Measurements from ENCODE around the gene RHOT2.

Gene RHOT2

DNA sequence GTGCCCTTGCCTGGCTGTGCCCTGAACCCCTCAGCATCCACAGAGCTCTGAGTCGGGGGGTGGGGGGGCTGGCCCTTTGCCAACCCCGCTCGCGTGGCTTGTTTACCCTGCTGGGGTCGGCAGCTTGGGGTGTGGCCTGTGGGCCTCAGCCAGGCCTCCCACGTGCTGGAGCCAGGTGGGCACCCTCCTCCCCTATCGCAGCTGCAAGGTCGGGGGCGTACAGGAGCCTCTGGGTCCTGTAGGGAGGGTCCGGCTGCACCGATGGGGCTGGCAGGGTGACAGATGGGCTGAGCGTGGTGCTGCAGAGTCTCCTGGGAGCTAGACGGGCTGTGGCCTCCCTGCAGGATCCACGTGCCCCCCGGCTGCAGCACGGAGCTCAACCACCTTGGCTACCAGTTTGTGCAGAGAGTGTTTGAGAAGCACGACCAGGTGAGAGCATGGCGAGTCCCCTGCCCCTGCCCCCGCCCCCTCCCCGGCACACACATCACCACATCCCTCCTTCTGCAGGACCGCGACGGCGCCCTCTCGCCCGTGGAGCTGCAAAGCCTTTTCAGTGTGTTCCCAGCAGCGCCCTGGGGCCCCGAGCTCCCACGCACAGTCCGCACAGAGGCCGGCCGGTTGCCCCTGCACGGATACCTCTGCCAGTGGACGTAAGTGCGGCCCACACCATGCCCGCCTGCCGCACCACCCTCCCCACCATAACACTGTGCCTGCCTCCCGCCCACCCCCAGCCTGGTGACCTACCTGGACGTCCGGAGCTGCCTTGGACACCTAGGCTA, 3.6 kb downstream of the RHOT2 start:
- DNase-seq: no peak

- no peak for DNase-seq
These were observed 4.4 kb downstream of the RHOT2 start for GRCh38 chr16:672371-672770.

GRCh38 chr16:672851-673250, 4.9 kb downstream of the RHOT2 start:
- no peak for DNase-seq

DNA sequence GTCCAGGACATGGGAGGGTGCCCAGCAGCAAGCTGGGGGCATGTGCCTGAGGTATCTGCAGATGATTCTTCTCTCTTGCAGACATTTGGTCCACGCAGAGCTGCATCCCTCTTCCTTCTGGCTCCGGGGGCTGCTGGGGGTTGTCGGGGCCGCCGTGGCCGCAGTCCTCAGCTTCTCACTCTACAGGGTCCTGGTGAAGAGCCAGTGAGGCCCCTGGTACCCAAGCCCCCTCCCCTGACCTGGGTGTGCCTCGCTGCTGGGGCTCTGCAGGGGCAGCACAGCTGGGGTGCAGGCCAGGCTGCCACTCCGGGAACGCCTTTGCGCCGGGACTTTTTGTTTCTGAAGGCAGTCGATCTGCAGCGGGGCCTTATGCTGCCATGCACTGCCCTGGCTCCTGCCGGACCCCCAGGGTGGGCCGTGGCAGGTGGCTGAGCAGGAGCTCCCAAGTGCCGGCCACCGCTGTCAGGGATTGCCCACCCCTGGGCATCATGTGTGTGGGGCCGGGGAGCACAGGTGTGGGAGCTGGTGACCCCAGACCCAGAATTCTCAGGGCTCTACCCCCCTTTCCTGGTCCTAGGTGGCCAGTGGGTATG, 5.6 kb downstream of the RHOT2 start:
- DNase-seq: no peak

GRCh38 chr16:674214-674881, 6.4 kb downstream of the RHOT2 start:
- no peak for DNase-seq

DNA sequence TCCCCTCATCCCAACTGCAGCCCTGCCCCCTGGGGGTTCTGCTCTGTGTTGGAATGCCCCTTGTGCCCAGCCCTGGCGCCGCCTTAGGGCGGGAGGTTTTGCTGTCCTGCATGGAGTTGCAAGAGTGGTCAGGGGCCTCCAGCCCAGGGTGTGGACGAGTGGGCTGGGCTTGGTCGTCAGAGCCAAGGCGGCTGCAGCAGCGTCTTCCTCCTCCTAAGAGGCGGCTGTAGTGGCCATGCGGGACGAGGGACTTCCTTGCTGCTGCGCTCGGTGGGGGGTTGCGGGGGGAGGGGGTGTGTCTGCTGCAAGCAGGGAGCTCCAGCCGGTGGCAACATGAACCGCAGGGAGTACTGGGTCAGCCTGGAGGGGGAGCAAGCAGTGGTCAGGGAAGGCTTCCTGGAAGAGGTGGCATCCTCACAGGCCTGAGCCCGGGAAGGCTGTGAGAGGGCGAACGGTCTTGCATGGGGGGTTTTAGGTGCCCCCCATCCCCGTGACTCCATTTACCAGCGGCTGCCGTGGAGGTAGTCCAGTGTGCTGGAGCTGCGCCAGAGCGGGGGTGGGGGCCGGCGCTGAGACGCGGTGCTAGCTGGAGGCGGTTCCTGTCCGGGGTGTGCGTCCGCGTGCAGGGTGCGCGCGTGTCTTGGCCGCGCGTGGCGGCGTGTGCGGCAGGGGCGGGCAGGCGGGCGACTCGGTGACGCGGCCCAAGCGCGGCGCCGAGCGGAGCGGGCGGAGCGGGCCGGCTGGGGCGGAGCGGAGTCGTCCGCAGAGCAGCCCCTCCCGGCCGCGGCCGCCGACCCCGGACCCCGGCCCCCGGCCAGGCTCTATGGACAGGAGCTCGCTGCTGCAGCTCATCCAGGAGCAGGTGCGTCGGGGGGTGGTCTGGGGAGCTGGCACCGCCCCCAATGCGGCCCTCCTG, 7.3 kb downstream of the RHOT2 start, which contains the start of gene RHBDL1:
Gene RHBDL1 (plus strand): TSS at position 704 of the 916 bp plus-strand sequence. CDS start 120 bp downstream, at position 824.
- DNase-seq: no peak

DNA sequence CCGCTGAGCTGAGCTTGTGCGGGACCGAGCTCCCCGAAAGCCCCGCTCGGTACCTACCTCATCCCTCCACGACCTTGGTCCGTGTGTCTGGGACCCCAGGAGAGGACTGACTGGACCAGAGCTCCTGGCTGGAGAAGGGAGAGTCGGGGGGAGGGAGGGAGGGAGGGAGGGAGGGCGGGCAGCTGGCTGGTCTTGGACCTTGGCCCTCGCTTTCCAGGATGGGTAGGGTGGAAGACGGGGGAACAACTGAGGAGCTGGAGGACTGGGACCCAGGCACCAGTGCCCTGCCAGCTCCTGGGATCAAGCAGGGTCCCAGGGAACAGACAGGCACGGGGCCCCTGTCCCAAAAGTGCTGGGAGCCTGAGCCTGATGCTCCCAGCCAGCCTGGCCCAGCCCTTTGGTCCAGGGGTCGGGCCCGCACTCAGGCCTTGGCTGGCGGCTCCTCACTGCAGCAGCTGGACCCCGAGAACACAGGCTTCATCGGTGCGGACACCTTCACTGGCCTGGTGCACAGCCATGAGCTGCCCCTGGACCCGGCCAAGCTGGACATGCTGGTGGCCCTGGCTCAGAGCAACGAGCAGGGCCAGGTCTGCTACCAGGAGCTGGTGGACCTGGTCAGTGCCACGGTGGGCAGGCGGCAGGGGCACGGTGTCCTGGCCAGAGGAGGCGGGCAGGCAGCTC, 8.1 kb downstream of the RHOT2 start:
- DNase-seq: no peak

GRCh38 chr16:676565-676902, 8.6 kb downstream of the RHOT2 start:
- no peak for DNase-seq

- peak; percentile 56 for DNase-seq
These were observed 9.0 kb downstream of the RHOT2 start for GRCh38 chr16:676913-677312.

- DNase-seq: no peak
These were observed 9.6 kb downstream of the RHOT2 start for GRCh38 chr16:677316-678190.

GRCh38 chr16:678209-678857, 10.4 kb downstream of the RHOT2 start:
- DNase-seq: no peak

GRCh38 chr16:678858-679813, 11.2 kb downstream of the RHOT2 start:
- peak; percentile 62 for DNase-seq

DNA sequence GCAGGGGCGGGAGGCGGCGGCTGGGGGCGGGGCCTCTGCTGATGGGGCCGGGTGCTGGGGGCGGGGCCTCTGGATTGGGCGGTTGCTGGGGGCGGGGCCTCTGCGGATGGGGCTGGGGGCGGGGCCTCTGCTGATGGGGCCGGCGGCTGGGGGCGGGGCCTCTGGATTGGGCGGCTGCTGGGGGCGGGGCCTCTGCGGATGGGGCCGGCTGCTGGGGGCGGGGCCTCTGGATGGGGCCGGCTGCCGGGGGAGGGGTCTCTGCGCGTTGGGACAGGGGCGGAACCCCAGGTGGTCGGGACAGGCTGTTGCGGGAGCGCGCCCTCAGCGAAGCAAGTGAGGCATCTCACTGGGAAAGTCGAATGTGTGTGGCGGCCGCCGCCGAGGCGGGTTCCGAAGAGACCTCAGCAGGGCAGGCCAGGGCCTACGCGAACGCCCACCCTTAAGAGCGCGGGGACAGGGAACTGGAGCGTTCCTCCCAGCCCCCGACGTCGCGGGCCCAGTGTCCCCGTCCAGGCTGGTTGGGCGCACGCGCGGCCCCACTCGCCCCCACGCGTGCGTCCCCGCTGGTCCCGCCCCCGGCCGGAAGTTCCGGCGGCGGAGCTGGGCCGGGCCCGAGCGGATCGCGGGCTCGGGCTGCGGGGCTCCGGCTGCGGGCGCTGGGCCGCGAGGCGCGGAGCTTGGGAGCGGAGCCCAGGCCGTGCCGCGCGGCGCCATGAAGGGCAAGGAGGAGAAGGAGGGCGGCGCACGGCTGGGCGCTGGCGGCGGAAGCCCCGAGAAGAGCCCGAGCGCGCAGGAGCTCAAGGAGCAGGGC, 12.1 kb downstream of the RHOT2 start, which contains the start of gene STUB1:
Gene STUB1 (plus strand): TSS at position 597 of the 811 bp plus-strand sequence. CDS start 116 bp downstream, at position 713.
- DNase-seq: peak; percentile 88

GRCh38 chr16:680625-680945, 12.7 kb downstream of the RHOT2 start:
- no peak for DNase-seq

- DNase-seq: no peak
These were observed 13.2 kb downstream of the RHOT2 start for GRCh38 chr16:680967-681745.

DNA sequence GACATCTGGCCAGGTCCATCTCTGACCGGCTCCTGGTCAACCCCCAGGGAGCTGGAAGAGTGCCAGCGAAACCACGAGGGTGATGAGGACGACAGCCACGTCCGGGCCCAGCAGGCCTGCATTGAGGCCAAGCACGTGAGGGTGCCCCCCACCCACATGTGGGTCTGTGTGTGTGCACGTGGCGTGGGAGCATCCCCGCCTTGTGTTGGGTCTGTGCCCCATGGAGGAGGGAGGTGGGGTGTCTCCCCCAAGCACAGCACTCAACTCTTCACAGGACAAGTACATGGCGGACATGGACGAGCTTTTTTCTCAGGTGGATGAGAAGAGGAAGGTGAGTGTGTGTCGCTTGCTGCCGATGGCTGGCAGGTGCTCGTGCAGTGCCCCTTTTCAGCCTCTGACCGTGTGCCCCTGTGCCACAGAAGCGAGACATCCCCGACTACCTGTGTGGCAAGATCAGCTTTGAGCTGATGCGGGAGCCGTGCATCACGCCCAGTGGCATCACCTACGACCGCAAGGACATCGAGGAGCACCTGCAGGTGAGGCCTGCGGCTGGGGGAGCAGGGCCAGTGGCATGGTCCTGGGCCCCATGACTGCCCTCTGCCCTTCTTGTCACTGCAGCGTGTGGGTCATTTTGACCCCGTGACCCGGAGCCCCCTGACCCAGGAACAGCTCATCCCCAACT, 14.0 kb downstream of the RHOT2 start:
- DNase-seq: no peak

Measured in CD4-positive, alpha-beta T cell treated with Interleukin-21 for 1 hour (primary cell).